ENCODE measurements around the gene IGSF9B. TPM values are rescaled to one million over a fixed set of nuclear protein-coding genes. Genes with fewer than 3 reads are reported as not detected.
"Not testable (repeated sequence)": the region's sequence is repeated elsewhere in the genome, so short reads cannot be mapped to it uniquely, and the experiment has no call there.

Gene IGSF9B
- 1 to 10 TPM; 2.2 to 6.1 (median 4.3) TPM for total RNA-seq
- 1.7 TPM for total RNA-seq (2013)

- Mint-ChIP-seq H3K9me3 (no peaks in the 10 kb centered on the region), H3K4me1 (peaks cover 0 to 9% of the 10 kb centered on the region in 2 donors), H3K27me3 (ENCODE audit: low read depth in 2 of 2) (peaks cover 51 to 62% of the 10 kb centered on the region in 2 donors), H3K4me3 (peak within 1 kb of the TSS; percentile 83), H3K36me3 (no peaks in the 10 kb centered on the region), H3K27ac (no peak within 1 kb of the TSS)
- Histone ChIP-seq H3K36me3 (ENCODE audit: control insufficient read depth, insufficient read depth, low read length) (no peaks in the 10 kb centered on the region), H3K27me3 (ENCODE audit: control insufficient read depth, insufficient read depth, low read length) (peaks cover 23% of the 10 kb centered on the region), H3K9me3 (ENCODE audit: control insufficient read depth, insufficient read depth, low read length) (no peaks in the 10 kb centered on the region), H3K4me1 (ENCODE audit: control insufficient read depth, insufficient read depth, low read length) (peaks cover 19% of the 10 kb centered on the region), H3K27ac (ENCODE audit: low read length) (no peak within 1 kb of the TSS), H3K4me3 (ENCODE audit: low read length) (peak within 1 kb of the TSS; percentile 46)
- TF ChIP-seq CTCF (IDR thresholded peaks at IDR 0.05): no peak
- under 1% methylated on average over 100 of the region's 100 CpGs for WGBS (ENCODE audit: insufficient coverage)
- DNase-seq (peak; percentile 75 to 93), ATAC-seq (peak; percentile 92 to 97 (median 95))
- intact Hi-C loops (cut with micrococcal nuclease): no loop called here
Observed at GRCh38 chr11:133956650-133957633, at the start of gene IGSF9B. IGSF9B (minus strand) TSS chr11:133956968; CDS start chr11:133956754, 214 bp downstream.

- H3K27ac ChIP-seq (ENCODE audit: low read length): no peak overlapping the region
- no peaks in the 10 kb centered on the region for H3K27me3 ChIP-seq (ENCODE audit: control insufficient read depth, insufficient read depth, low read length)
- H3K4me3 Mint-ChIP-seq: no peak overlapping the region
- H3K4me1 ChIP-seq (ENCODE audit: control insufficient read depth, insufficient read depth, low read length): no peaks in the 10 kb centered on the region
- 67% methylated on average over 10 of the region's 10 CpGs for WGBS (ENCODE audit: insufficient coverage)
- H3K4me1 Mint-ChIP-seq: no peaks in the 10 kb centered on the region
- no peak for ATAC-seq
- H3K27ac Mint-ChIP-seq: no peak overlapping the region
- H3K36me3 ChIP-seq (ENCODE audit: control insufficient read depth, insufficient read depth, low read length): no peaks in the 10 kb centered on the region
- H3K9me3 Mint-ChIP-seq: no peaks in the 10 kb centered on the region
- intact Hi-C loops (cut with micrococcal nuclease): no loop called here
- no peak for TF ChIP-seq CTCF (IDR thresholded peaks at IDR 0.05)
- no peak for DNase-seq
- peaks cover 0 to 5% of the 10 kb centered on the region in 2 donors for H3K27me3 Mint-ChIP-seq (ENCODE audit: low read depth in 2 of 2)
- no peaks in the 10 kb centered on the region for H3K36me3 Mint-ChIP-seq
- H3K9me3 ChIP-seq (ENCODE audit: control insufficient read depth, insufficient read depth, low read length): no peaks in the 10 kb centered on the region
- no peak overlapping the region for H3K4me3 ChIP-seq (ENCODE audit: low read length)
Observed at GRCh38 chr11:134004496-134005172, 47.9 kb upstream of the IGSF9B start.

GRCh38 chr11:134003792-134004495, 47.2 kb upstream of the IGSF9B start:
- no peak for TF ChIP-seq CTCF (IDR thresholded peaks at IDR 0.05)
- no peaks in the 10 kb centered on the region for H3K36me3 Mint-ChIP-seq
- no peaks in the 10 kb centered on the region for H3K9me3 Mint-ChIP-seq
- intact Hi-C loops (cut with micrococcal nuclease): no loop called here
- WGBS (ENCODE audit: insufficient coverage): 85% methylated on average over 8 of the region's 9 CpGs
- no peak for DNase-seq
- no peaks in the 10 kb centered on the region for H3K4me1 ChIP-seq (ENCODE audit: control insufficient read depth, insufficient read depth, low read length)
- no peak overlapping the region for H3K27ac Mint-ChIP-seq
- ATAC-seq: no peak
- no peaks in the 10 kb centered on the region for H3K4me1 Mint-ChIP-seq
- no peaks in the 10 kb centered on the region for H3K9me3 ChIP-seq (ENCODE audit: control insufficient read depth, insufficient read depth, low read length)
- H3K4me3 Mint-ChIP-seq: no peak overlapping the region
- H3K4me3 ChIP-seq (ENCODE audit: low read length): no peak overlapping the region
- H3K27me3 Mint-ChIP-seq (ENCODE audit: low read depth in 2 of 2): peaks cover 0 to under 1% of the 10 kb centered on the region in 2 donors
- no peaks in the 10 kb centered on the region for H3K36me3 ChIP-seq (ENCODE audit: control insufficient read depth, insufficient read depth, low read length)
- H3K27ac ChIP-seq (ENCODE audit: low read length): no peak overlapping the region
- H3K27me3 ChIP-seq (ENCODE audit: control insufficient read depth, insufficient read depth, low read length): no peaks in the 10 kb centered on the region

- intact Hi-C loops (cut with micrococcal nuclease); H3K27ac ChIP-seq (ENCODE audit: low read length); H3K9me3 ChIP-seq (ENCODE audit: control insufficient read depth, insufficient read depth, low read length); H3K27me3 Mint-ChIP-seq (ENCODE audit: low read depth in 2 of 2); H3K36me3 ChIP-seq (ENCODE audit: control insufficient read depth, insufficient read depth, low read length); H3K9me3 Mint-ChIP-seq; H3K27me3 ChIP-seq (ENCODE audit: control insufficient read depth, insufficient read depth, low read length); ATAC-seq; H3K4me1 ChIP-seq (ENCODE audit: control insufficient read depth, insufficient read depth, low read length); H3K4me3 Mint-ChIP-seq; H3K27ac Mint-ChIP-seq; H3K4me3 ChIP-seq (ENCODE audit: low read length); H3K36me3 Mint-ChIP-seq; DNase-seq; H3K4me1 Mint-ChIP-seq: not testable (repeated sequence)
- WGBS (ENCODE audit: insufficient coverage): 96% methylated on average over 37 of the region's 37 CpGs
Observed at GRCh38 chr11:134002819-134003218, 46.1 kb upstream of the IGSF9B start.

GRCh38 chr11:134002338-134002737, 45.6 kb upstream of the IGSF9B start:
- H3K27me3 Mint-ChIP-seq (ENCODE audit: low read depth in 2 of 2); H3K4me3 Mint-ChIP-seq; H3K36me3 Mint-ChIP-seq; H3K27me3 ChIP-seq (ENCODE audit: control insufficient read depth, insufficient read depth, low read length); H3K27ac Mint-ChIP-seq; DNase-seq; H3K9me3 Mint-ChIP-seq; ATAC-seq; H3K9me3 ChIP-seq (ENCODE audit: control insufficient read depth, insufficient read depth, low read length); H3K4me3 ChIP-seq (ENCODE audit: low read length); intact Hi-C loops (cut with micrococcal nuclease); H3K4me1 ChIP-seq (ENCODE audit: control insufficient read depth, insufficient read depth, low read length); H3K36me3 ChIP-seq (ENCODE audit: control insufficient read depth, insufficient read depth, low read length); H3K27ac ChIP-seq (ENCODE audit: low read length); H3K4me1 Mint-ChIP-seq: not testable (repeated sequence)
- WGBS (ENCODE audit: insufficient coverage): 78% methylated on average over 10 of the region's 10 CpGs
